ENCODE data around the gene SPTBN1.

The SPTBN1 gene

GRCh38 chr2:54680397-54681041, 224.4 kb downstream of the SPTBN1 start:
- TF ChIP-seq, protein P1, sequence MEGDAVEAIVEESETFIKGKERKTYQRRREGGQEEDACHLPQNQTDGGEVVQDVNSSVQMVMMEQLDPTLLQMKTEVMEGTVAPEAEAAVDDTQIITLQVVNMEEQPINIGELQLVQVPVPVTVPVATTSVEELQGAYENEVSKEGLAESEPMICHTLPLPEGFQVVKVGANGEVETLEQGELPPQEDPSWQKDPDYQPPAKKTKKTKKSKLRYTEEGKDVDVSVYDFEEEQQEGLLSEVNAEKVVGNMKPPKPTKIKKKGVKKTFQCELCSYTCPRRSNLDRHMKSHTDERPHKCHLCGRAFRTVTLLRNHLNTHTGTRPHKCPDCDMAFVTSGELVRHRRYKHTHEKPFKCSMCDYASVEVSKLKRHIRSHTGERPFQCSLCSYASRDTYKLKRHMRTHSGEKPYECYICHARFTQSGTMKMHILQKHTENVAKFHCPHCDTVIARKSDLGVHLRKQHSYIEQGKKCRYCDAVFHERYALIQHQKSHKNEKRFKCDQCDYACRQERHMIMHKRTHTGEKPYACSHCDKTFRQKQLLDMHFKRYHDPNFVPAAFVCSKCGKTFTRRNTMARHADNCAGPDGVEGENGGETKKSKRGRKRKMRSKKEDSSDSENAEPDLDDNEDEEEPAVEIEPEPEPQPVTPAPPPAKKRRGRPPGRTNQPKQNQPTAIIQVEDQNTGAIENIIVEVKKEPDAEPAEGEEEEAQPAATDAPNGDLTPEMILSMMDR (IDR thresholded peaks at IDR 0.05; ENCODE audit: low read depth, low read length), result no peak
- no peak for TF ChIP-seq EZH2phosphoT487 (IDR thresholded peaks at IDR 0.05; ENCODE audit: low read depth)
- H4K20me1 ChIP-seq (ENCODE audit: insufficient read depth, low read length), result peaks cover 4% of the 10 kb centered on the region; the same call in 1 of the 2 replicates
- H3K27ac ChIP-seq (ENCODE audit: low read length), result no peak overlapping the region
- H3K4me3 ChIP-seq (ENCODE audit: low read length), result 0 out of 2 replicates have a peak overlapping the region, but pooled peaks have one; percentile 8
- H3K4me2 ChIP-seq (ENCODE audit: low read length), result peak overlapping the region; percentile 54
- no peaks in the 10 kb centered on the region for H3K9me3 ChIP-seq (ENCODE audit: insufficient read depth, low read length)
- H3K36me3 ChIP-seq (replicated peaks; ENCODE audit: low read depth, low read length), result no peaks in the 10 kb centered on the region
- no peak overlapping the region for H3K9ac ChIP-seq (ENCODE audit: low read length)
- no peaks in the 10 kb centered on the region for H3K79me2 ChIP-seq (ENCODE audit: low read length)
- H3K27me3 ChIP-seq (ENCODE audit: low read depth, low read length), result peaks cover 83% of the 10 kb centered on the region
- H3K4me1 ChIP-seq (ENCODE audit: low read length), result peaks cover 23% of the 10 kb centered on the region
- no peak overlapping the region for H2AFZ ChIP-seq (ENCODE audit: low read depth, low read length)

- no peak for TF ChIP-seq EZH2phosphoT487 (IDR thresholded peaks at IDR 0.05; ENCODE audit: low read depth)
- TF ChIP-seq, protein P1 (IDR thresholded peaks at IDR 0.05; ENCODE audit: low read depth, low read length), result no peak
- peak overlapping the region; percentile 54; the same call in 1 of the 2 replicates for H3K4me2 ChIP-seq (ENCODE audit: low read length)
Measured at GRCh38 chr2:54681416-54681815, 225.3 kb downstream of the SPTBN1 start.

DNA sequence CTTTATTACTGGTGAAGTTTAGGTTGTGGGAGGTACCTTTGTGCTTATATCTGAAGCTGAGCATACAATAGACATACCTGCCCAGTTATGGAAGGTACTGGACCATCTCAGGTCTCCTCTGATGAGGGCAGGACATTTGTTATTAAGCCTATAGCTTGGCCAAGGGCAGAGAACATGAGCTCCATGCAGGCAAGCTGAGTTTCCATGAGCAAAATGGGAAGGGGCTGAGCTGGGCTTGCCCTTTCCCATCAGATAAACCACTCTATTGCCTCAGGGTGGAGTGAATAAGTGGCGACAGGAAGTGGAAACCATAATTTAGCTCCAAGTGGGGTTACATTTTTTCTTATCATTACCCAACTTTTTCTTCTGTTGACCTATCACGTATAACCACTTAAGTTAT, 227.5 kb downstream of the SPTBN1 start:
- no peak overlapping the region for H3K4me3 ChIP-seq (ENCODE audit: low read length)
- peaks cover 4% of the 10 kb centered on the region; the same call in 1 of the 2 replicates for H4K20me1 ChIP-seq (ENCODE audit: insufficient read depth, low read length)
- peaks cover 70% of the 10 kb centered on the region for H3K27me3 ChIP-seq (ENCODE audit: low read depth, low read length)

More at GRCh38 chr2:54681416-54681815, 225.3 kb downstream of the SPTBN1 start:
- Histone ChIP-seq H3K9ac (ENCODE audit: low read length) (no peak overlapping the region), H2AFZ (ENCODE audit: low read depth, low read length) (no peak overlapping the region), H3K79me2 (ENCODE audit: low read length) (no peaks in the 10 kb centered on the region), H3K36me3 (replicated peaks; ENCODE audit: low read depth, low read length) (no peaks in the 10 kb centered on the region), H3K9me3 (ENCODE audit: insufficient read depth, low read length) (no peaks in the 10 kb centered on the region), H3K27me3 (ENCODE audit: low read depth, low read length) (peaks cover 79% of the 10 kb centered on the region), H3K4me1 (ENCODE audit: low read length) (peaks cover 23% of the 10 kb centered on the region), H4K20me1 (ENCODE audit: insufficient read depth, low read length) (peaks cover 4% of the 10 kb centered on the region; the same call in 1 of the 2 replicates), H3K4me3 (ENCODE audit: low read length) (no peak overlapping the region), H3K27ac (ENCODE audit: low read length) (no peak overlapping the region)

DNA sequence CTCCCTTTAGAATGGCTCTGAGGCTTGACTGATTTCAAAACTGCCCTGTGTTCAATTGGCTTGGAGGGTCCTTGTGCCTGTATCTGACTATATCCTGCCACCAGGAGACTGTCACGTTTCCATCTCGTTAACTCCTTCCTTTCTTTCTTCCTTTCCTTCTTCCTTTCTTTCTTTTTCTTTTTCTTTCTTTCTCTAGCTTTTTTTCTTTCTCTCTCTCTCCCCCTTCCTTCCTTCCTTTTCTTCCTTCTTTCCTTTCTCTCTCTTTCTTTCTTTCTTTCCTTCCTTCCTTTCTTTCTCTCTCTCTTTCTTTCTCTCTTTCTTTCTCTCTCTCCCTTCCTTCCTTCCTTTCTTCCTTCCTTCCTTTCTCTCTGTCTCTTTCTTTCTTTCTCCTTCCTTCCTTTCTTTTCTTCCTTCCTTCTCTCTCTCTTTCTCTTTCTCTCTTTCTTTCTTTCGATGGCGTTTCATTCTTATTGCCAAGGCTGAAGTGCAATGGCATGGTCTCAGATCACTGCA, 229.2 kb downstream of the SPTBN1 start:
- H2AFZ ChIP-seq (ENCODE audit: low read depth, low read length), result no peak overlapping the region

More for the DNA sequence above, 227.5 kb downstream of the SPTBN1 start:
- no peak overlapping the region for H2AFZ ChIP-seq (ENCODE audit: low read depth, low read length)
- H3K9me3 ChIP-seq (ENCODE audit: insufficient read depth, low read length), result no peaks in the 10 kb centered on the region
- H3K4me2 ChIP-seq (ENCODE audit: low read length), result no peak overlapping the region
- no peaks in the 10 kb centered on the region for H3K36me3 ChIP-seq (replicated peaks; ENCODE audit: low read depth, low read length)
- no peaks in the 10 kb centered on the region for H3K79me2 ChIP-seq (ENCODE audit: low read length)
- H3K27ac ChIP-seq (ENCODE audit: low read length), result no peak overlapping the region
- TF ChIP-seq EZH2phosphoT487 (IDR thresholded peaks at IDR 0.05; ENCODE audit: low read depth), result no peak
- TF ChIP-seq, protein P1 (IDR thresholded peaks at IDR 0.05; ENCODE audit: low read depth, low read length), result no peak
- peaks cover 16% of the 10 kb centered on the region for H3K4me1 ChIP-seq (ENCODE audit: low read length)
- no peak overlapping the region for H3K9ac ChIP-seq (ENCODE audit: low read length)

More for the DNA sequence above, 229.2 kb downstream of the SPTBN1 start:
- Histone ChIP-seq H3K4me1 (ENCODE audit: low read length) (peaks cover 12% of the 10 kb centered on the region), H3K9ac (ENCODE audit: low read length) (no peak overlapping the region), H3K79me2 (ENCODE audit: low read length) (no peaks in the 10 kb centered on the region), H4K20me1 (ENCODE audit: insufficient read depth, low read length) (peaks cover 4% of the 10 kb centered on the region; the same call in 1 of the 2 replicates), H3K9me3 (ENCODE audit: insufficient read depth, low read length) (no peaks in the 10 kb centered on the region), H3K4me2 (ENCODE audit: low read length) (no peak overlapping the region), H3K4me3 (ENCODE audit: low read length) (no peak overlapping the region), H3K27ac (ENCODE audit: low read length) (no peak overlapping the region), H3K27me3 (ENCODE audit: low read depth, low read length) (peaks cover 73% of the 10 kb centered on the region), H3K36me3 (replicated peaks; ENCODE audit: low read depth, low read length) (no peaks in the 10 kb centered on the region)
- TF ChIP-seq, protein P1 (IDR thresholded peaks at IDR 0.05; ENCODE audit: low read depth, low read length), result no peak
- no peak for TF ChIP-seq EZH2phosphoT487 (IDR thresholded peaks at IDR 0.05; ENCODE audit: low read depth)
